Endometrial microvascular endothelial cells (primary cell): ENCODE results near the gene TEX55. TPM values are rescaled to one million over a fixed set of nuclear protein-coding genes. Genes with fewer than 3 reads are reported as not detected.
"Not testable (repeated sequence)": the region's sequence is repeated elsewhere in the genome, so short reads cannot be mapped to it uniquely, and the experiment has no call there.

Experiments used
- in situ Hi-C: cut with HindIII; loops from 2 replicates; pipeline ENCODE4 v1.10.0; 2017; ENCODE audit warnings: low sequenced_read_pairs, low pct_unique_long_range_greater_than_20kb; ENCODE audit errors: inconsistent ontology term
- total RNA-seq: library from RNA; depleted of rRNA; stranded (reverse); fragments of >200 nt; gene quantifications from one replicate; pipeline ENCODE4 v1.2.3, GENCODE V29; 2015; ENCODE audit errors: inconsistent ontology term

TEX55 gene
- not detected for total RNA-seq

DNA sequence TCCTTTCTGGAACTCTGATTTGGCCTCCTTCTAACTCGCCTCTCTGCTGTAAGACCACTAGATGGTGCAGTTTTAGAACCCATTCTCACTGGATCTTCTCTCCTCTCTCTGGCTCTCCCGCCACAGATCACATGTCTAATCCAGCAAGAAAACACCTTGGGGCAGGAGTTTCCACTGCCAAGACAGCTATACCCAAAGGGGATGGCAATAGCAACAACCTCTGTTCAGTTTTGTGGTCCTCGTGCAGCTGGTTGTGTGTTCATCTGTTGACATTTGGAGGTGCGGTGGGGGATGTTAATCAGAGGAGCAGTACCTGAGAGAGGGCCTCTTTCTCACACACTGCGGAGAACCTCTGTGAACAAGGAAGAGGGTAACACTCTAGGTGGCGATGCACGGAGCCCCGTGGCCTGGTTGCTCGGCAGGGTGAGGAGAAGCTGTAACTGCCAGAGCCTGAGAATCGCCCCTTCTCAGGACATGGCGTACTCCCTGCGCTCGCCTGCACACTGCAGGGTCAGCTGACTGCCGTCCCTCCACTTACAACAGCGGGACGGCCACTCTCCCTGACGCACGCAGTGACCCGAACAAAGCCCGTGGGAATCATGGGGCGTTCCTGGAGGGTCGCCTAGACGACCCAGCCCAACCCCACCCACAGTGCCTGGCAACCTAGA lies at the start of gene TEX55:
Gene TEX55, plus strand, starts transcription at position 666 of the 668 bp plus-strand sequence. CDS start 25 bp downstream, outside the sequence.
- in situ Hi-C loops: no loop called here

DNA sequence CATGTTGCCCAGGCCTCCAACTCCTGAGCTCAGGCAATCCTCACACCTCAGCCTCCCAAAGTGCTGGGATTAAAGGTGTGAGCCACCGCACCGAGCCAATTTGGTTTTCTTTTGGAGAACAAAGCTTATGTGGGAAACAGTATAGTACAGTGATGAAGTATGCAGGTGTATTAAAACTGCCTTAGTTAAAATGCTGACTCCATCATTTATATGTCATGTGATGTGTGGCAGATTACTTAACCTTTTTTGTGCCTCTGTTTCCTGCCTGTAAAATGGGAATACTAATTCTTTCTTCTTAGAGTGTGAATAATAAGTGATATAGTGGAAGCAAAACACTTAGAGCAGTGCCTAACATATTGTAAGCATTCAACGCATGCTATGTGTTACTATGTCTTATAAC lies 48.0 kb upstream of the TEX55 start:
- in situ Hi-C loops: no loop called here

DNA sequence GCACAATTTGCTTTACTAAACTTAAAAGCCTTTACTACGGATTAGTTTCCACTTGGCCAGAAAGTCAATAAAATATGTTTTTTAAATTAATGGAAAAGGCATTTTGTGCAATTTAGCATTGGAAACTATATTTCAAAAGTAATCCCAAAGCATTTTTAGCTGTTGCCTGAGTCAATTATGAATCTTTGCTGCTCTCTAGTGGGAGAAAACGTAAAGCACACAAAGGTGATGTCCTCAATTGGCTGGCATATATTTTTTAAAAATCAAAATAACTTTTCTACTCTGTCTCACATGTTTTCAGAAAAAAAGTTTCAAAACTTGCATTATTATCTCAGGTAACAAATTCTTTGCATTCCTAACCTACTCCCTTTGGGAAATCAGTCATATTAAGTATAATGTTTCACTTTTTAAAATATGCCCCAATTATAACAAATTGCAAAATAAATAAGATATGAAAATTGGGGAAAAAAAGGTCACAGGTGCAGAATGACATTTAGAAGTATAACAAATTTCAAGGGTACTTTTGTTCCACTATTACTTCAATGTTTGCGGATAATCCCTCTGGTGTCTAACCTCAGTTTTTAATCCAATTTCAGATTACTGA lies 47.2 kb upstream of the TEX55 start:
- in situ Hi-C loops: no loop called here

DNA sequence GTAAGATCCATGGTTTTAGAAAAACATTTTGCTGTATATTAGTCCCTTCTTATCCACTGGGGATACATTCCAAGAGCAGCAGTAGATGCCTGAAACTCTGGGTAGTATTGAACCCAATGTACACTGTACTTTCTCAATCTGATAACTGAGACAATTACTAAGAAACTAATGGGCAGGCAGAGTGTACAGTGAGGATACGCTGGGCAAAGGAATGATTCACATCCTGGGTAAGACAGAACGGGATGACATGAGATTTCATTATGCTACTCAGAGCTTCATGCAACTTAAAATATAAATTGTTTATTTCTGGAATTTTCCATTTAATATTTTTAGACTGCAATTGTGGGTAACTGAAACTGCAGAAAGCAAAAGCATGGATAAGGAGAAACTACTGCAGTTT lies 46.2 kb upstream of the TEX55 start:
- in situ Hi-C loops: no loop called here

- in situ Hi-C loops: no loop called here
Observed at GRCh38 chr3:119104031-119104430, 41.9 kb upstream of the TEX55 start.

DNA sequence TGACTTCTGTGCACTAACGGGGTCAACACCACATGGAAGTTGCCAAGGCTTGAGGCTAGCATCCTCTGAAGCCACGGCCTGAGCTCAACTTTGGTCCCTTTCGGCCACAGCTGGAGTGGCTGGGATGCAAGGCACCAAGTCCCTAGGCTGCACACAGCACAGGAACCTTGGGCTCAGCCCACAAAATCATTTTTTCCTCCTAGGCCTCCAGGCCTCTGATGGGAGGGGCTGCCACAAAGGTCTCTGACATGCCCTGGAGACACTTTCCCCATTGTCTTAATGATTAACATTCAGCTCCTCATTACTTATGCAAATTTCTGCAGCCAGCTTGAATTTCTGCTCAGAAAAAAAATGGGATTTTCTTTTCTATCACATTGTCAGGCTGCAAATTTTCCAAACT lies 27.6 kb upstream of the TEX55 start:
- in situ Hi-C loops: not testable (repeated sequence)

- in situ Hi-C loops: no loop called here
Observed at GRCh38 chr3:119120480-119120879, 25.5 kb upstream of the TEX55 start.

DNA sequence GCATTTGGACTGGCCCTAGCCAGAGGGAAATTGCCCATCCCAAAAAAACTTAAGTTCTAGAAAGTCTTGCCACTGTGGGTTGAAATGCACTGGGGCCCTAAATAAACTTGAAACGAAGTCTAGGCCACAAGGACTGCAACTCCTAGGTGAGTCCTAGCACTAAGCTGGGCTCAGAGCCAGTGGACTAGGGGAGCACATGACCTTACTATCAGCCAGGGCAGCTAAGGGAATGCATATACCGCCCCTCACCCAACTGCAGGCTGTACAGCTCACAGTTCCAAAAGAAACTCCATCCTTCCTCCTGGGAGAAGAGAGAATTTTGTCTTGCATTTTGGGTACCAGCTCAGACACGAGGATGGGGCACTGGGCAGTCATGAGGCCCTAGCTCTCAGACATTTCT lies 23.6 kb upstream of the TEX55 start:
- in situ Hi-C loops: no loop called here

DNA sequence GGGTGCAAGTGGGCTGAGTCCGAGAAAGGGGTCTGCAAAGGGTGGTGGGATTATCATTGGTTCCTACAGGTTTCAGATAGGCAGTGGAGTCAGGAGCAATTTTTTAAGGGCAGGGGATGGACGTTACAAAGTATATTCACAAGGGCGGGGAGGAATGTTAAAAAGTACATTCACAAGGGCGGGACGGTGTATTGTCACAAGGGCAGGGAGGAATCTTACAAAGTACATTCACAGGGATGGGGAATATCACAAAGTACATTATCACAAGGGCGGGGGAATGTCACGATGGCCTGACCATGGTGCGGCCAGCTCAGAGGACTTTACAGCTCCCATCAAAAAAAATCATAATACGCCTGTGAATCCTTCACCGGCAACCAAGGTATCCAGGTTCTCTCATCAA lies 20.6 kb upstream of the TEX55 start:
- in situ Hi-C loops: no loop called here

DNA sequence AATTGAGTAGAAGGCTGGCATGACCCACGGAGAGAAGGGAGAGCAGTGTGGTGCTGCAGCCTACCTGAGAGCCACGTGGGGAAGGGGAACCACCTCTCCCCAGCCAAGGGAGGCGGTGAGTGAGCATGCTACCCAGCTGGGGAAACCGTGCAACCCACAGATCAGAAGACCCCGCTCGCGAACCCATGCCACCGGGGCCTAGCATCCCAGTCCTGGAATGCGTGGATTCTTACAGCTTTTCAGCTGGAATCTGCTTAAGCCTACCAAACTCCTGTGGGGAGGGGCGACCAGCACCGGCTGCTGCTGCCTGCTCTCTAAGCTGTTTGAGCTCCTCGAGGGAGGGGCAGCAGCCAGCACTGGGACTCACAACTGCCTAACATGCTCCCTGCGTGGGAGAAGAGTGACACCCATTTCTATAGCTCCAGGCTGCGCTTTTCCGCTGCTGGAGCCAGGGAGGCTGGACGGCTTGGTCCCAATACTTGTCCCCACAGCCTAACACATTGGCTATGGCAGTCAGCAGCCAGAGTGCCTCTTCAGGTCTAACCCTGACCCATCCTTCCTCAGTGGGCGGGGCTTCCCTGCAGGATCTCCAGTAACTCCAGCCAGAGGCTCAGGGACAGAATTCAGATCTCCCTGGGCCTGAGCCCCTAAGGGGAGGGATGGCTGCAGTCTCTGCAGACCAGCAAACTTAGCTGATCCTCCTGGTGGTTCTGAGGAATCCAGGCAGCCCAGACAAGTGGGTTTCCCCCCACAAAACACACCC lies 20.0 kb upstream of the TEX55 start:
- in situ Hi-C loops: no loop called here

- in situ Hi-C loops: not testable (repeated sequence)
Observed at GRCh38 chr3:119130291-119130690, 15.7 kb upstream of the TEX55 start.

DNA sequence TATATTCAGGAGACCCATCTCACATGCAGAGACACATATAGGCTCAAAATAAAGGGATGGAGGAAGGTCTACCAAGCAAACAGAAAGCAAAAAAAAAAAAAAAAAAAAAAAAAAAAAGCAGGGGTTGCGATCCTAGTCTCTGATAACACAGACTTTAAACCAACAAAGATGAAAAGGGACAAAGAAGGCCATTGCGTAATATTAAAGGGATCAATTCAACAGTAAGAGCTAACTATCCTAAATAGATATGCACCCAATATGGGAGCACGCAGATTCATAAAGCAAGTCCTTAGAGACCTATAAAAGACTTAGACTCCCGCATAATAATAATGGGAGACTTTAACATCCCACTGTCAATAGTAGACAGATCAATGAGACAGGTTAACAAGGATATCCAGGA lies 13.7 kb upstream of the TEX55 start:
- in situ Hi-C loops: not testable (repeated sequence)

- in situ Hi-C loops: not testable (repeated sequence)
Observed at GRCh38 chr3:119139360-119139759, 6.6 kb upstream of the TEX55 start.

DNA sequence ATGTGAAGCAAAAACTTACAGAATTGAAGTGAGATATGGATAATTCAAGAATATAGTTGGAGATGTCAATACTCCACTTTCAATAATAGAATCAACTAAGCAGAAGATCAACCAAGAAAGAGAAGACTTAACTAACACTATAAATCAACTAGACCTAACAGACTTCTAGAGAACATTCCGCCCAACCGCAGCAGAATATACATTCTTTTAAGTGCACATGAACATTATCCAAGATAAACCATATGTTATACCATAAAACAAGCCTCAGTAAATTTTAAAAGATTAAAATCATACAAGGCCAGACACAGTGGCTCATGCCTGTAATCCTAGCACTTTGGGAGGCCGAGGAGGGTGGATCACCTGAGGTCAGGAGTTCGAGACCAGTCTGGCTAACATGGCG lies 5.5 kb upstream of the TEX55 start:
- in situ Hi-C loops: no loop called here

GRCh38 chr3:119145128-119145499 lies 851 bp upstream of the TEX55 start:
- in situ Hi-C loops: no loop called here

GRCh38 chr3:119146578-119147375 lies 812 bp downstream of the TEX55 start:
- in situ Hi-C loops: no loop called here

GRCh38 chr3:119147494-119147893 lies 1.5 kb downstream of the TEX55 start:
- in situ Hi-C loops: no loop called here

DNA sequence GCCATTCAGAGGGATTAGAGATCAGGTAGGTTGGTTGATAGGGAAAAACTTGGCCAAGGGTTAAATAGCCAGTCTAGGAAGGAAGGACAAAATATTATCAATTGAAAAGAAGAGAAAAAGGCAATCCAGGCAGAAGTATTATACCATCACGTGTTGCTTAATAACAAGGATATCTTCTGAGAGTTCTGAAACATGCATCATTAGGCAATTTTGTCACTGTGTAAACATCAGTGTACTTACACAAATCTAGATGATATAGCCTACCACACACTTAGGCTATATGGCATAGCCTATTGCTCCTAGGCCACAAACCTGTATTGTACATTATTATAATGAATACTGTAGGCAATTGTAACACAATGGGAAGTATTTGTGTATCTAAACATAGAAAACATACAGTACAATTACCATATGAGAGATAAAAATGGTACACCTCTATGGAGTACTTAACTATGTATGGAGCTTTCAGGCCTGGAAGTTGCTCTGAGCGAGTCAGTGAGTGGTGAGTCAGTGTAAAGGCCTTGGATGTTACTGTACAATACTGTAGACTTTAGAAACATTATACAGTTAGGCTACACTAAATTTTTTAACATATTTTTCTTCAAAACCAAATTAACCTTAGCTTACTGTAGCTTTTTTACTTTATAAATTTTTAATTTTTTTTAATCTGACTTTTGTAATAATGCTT lies 2.7 kb downstream of the TEX55 start:
- in situ Hi-C loops: no loop called here

DNA sequence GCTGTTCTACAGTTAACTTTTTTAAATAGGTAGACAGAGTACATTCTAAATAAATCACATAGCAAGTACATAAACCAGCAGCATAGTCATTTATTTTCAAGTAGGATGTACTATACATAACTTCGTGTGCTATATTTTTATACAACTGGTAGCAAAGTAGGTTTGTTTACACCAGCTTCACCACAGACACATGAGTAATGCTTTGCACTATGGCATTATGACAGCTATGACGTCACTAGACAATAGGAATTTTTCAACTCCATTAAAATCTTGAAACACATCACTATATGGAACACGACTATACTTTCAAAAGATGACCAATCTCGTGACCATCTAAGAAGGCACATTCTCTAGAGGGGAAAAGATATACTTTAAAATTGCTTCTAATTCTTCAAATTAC lies 3.5 kb downstream of the TEX55 start:
- in situ Hi-C loops: no loop called here
